DMS79 treated with DMSO at 0.1 percent for 48 hours (cell line): Measurements from ENCODE around the gene PDE2A.

ENCODE experiments used
- DNase-seq: peaks from one replicate; lab custom pipeline; 2025; lab: John Stamatoyannopoulos, UW

The PDE2A gene

DNA sequence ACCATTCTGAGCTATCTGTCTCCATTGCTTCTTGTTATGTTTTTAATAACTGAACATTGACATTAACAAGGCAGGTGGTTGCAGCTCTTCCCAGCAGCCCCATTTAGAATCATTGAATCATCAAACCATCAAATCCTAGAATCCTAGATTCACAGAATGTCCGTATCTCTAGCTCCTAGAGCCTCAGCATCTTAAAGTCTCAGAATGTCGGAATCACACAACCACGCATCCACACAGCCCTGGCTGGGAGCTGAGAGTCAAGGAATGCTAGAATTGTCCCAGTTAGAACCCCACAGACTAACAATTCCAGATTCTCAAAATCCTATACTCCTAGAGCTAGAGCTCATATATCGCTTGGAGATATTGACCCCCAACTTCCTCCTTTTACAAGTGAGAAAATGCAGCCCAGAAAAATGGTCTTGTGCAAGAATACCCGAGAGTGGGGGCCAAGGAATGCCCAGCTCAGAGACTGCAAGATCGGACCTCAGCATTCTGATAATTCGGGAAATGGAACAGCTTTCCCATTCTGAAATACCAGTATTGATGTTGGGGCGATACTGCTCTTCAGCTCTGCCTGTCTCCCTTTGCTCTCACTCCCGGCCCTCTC lies 38.8 kb downstream of the PDE2A start:
- DNase-seq: no peak

DNA sequence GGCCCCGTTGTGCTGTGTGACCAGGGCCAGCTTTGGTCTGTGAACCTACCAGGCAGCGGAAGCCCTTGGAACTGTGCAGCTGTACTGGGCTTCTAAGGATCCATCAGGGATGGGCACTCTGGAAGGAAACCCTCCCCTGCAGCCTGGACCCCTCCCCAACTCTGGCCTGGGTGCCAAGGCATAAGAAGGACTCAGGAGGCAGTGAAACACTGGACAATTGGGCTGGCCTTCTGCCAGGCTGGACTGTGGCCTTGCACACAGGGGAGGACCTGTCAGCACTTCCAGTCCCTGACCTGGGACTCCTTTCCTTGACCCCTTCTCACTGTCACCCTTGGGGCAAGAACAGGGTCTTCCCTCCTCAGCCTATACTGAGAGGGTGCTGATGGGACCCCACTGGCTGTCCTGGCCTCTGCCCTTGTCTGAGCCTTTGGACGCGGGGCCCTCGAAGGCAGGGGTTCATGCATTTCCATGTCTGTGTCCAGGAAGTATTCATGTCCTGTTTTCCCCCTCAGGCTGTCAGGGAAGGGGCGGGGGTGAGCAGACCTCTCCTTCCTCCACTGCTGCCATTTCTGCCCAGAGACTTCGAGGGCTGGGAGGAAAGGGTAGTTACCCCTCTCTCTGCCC lies 39.6 kb downstream of the PDE2A start:
- DNase-seq: no peak

DNA sequence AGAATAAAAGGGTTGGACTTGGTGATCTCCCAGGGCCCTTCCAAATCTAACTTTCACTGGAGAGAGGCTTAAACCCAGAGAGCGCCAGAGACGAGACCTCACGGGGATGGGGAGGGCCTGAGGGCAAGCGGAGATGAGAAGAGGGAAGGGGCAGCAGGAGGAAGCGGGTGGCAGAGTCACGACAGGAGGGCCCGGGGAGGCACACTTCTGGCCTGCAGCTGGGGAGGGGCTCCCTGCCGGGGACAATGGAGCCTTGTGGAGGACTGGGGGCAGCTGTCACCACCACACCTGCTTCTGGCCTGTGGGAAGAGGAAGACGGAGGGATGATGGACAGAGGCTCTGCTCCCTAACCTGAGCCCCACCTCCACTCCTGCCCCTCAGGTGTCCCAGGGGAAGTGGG lies 40.2 kb downstream of the PDE2A start:
- no peak for DNase-seq

DNA sequence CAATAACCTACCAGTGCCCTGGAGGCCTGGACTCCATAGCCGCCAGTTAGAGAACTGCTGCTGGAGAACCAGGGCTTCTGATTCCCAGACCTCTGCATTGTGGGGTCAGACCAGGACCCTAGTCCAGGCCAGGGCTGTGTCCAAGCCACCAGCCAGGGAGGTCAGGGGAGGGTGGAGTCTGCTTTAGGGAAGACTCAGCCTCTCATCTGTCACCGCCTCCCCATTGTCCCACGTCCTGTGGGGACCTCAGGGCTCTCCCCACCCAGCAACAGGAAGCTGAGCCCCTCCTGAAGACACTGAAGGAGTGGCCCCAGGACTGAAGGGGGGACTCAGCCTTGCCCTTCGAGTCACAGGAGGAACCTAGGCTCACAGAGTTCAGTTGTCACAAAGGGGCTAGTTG lies 41.2 kb downstream of the PDE2A start:
- no peak for DNase-seq

DNA sequence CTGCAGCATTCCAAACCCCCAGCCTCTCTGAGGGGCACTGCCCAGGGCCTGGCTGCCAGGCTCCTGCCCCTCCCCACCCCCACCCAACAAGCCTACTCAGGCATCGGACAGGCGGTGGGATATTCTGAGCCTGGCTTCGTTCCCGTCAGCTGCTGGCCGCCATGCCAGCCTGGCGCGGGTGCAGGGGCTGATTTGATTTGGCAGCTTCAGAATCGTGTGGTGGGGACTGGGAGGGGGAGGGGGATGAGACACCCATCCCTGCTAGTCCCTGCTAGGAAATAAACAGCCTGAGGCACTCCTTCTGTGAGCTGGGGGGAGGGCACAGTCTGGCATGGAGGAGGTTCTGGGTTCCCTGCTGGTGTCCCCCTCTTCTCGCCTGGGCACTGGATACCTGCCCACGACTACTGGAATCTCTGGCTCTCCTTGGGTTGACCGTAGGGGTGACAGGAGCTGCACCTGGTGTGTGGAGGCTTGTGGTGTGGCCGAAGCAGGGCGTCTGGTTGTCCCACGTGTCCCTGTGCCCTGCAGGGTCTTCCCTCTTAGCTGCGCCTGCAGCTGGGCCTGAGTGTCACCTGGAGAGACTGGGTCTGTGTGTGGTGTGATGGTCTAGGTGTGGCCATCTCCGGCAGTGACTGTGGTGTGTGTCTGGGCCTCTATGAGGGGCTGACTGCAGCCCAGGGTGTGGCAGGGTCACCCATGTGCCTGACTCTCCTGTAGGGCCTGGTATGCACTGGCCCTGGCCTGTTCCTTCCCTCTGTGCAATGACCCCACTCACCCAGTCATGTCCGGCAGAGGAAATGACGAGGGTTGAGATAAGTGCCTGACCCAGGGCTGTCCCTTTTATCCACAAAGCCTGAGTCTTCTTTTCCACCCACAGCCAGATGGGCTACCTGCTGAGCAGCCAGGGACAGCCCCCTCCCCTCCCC lies 42.2 kb downstream of the PDE2A start:
- DNase-seq: no peak

DNA sequence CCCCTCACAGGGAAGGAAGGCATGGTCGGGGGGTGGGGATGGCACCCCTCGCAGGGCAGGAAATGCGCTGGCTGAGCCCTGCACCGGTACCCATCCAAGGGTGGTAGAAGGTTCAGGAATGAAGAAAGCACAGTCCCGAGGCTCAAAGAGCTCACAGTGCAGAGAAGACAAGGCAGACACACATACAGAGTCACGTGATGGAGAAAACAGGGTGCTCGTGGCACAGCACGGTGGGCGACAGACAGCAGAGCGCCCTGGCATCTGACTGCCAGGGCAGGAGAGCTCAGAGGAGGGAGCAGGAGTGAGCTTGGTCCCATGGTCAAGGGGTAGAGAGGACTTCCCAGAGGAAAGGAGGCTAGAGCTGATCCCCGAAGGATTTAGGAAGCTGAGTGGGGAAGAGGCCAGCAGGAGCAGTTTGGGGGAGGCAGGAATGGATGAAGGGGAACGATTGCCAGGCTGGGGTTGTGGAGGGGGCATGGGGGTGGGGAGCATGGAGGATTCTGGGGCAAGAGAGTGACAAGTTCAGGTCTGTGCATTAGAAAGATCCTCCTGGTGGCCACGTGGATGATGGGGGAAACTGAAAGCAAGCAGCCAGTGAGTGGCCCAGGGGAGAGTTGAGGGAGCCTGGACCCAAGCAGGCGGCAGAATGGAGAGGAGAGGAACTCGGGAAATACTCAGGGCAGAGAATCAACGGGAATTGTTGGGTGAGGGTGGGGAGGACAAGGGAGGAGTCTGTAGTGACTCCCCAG lies 43.9 kb downstream of the PDE2A start:
- DNase-seq: no peak

DNA sequence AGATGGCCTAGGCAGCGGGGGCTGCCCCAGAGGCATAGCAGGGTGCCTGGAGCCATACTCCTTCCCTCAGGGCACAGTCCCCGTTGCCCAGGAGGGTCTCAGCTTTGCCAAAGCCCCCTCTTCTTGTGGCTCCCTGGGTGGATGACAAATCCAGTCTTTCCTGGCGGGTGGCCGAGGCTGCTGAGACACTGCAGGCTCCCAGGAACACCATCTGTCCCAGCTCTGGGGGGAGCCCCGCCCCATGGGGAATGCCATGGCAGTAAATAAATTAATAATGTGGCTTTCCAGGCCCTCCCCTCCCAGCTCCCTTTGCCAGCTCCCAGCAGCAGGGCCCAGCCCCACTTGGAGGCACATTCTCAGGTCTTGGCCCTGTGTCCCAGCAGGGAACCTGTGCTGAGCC lies 45.0 kb downstream of the PDE2A start:
- DNase-seq: no peak

DNA sequence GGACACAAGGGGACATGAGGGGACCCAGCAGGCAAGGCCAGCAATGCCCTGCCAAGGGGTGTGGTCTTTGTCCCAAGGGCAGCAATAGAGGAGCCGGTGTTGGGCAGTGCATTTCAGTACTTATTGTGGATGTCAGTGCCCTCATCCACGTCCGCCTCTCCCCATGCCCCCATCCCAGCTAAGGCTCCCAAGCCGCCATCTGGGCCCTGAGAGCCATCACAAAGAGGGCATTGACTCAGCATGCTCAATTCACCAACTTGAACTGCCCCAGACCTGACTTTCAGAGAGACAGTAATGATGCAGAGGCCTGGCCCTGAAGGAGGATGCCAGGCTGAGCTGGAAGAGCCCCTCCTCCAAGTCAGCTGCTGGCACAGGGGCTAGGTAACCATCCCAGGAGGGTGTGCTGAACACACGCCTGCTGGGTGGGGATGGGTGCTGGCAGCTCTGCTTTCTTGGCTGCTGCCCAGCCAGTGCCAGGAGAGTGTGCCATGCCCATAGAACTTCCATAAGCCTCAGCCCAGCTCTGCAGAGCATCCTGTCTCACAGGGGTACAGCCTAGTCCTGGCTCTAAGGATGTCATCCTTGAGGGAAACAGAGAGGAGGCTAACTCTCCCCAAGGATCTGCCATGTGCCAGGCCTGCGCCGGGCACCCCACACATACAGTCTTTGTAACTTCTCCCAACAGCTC lies 46.5 kb downstream of the PDE2A start:
- no peak for DNase-seq

DNA sequence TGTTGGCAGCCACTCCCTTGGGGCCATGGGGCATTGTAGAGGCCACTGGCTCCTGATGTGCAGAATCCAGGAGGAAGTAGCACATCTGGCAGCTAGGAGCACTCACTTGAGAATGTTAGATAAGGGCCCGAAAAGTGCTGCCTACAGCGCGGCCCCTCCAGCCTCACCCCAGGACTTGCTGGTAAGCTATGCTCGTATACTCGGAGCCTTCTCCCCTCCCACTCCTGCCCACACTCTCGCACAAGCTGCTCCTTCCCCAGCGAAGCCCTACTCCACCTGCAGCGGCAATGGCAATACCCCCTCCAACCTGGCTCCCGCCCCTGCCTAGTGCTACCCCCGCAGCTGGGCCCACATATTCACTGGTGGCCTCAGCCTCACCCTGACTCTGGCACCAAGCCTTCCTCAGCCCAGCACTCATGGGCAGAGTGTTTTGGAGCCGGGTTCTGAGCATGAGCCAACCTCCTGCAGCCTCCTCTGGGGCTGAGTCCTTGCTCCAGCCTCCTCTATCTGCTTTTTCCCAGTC lies 47.7 kb downstream of the PDE2A start:
- DNase-seq: no peak

DNA sequence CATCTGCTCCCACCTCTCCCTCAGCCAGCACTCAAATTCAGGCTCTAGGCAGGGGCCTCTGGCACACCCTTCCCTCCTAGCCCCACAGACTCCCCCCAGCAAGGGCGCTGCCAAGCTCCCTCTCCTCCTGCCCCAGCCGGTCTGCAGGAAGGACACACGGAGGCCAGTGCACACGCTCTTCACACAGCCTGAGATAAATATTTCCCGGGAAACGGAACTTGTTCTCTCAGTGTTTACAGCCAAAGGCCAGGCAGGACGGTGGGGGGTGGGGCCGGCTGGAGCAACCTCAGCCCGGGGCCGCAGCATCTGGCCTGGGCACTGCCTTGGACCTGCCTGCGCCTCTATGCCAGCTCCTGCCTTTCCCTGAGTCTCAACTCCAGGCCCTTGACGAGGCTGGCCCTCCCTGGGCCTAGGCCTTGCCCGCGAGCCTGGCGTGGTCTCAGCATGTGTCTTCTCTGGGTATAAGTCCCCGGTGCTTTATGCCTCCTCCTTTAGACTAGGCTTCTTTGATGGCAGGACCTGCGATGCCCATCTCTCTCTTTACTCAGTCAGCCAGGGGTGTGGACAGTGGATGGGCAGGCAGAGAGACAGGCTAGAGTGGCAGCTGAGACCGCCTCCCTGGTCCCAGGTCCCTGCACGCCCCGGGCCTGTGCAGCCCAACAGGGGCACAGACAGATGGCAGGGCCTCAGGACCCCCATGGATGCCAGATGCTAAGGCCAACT lies 48.4 kb downstream of the PDE2A start:
- DNase-seq: no peak

DNA sequence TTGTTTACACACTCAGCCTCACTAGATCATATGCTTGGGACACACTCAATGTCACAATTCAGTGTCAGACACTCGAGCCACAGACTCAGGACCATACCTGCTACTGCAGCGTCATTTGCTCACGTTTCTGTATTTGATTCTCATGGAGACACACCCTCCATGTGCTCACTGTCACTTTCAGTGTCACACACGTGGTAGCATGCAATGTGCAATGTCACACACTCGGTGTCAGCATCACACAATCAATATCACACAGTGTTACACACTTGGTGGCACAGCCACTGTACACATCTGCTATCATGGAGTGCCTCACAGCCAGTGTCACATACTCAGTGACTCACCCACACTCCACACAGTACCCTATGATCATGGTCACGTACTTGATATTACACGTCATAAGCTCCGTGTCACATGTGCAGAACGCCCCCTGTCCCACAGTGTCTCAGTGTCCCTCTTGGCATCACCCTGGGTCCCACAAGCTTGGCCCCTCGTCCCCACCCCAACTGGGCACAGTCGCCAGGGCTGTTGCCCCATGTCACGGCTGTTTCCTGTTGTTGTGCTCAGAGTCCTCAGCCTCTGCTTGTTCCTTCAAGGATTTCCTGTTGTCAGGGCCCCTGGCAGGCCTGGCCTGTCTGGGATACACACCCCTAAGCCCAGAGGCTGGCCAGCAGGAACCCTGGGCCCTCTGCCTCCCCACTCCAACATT lies 49.6 kb downstream of the PDE2A start:
- no peak for DNase-seq

DNA sequence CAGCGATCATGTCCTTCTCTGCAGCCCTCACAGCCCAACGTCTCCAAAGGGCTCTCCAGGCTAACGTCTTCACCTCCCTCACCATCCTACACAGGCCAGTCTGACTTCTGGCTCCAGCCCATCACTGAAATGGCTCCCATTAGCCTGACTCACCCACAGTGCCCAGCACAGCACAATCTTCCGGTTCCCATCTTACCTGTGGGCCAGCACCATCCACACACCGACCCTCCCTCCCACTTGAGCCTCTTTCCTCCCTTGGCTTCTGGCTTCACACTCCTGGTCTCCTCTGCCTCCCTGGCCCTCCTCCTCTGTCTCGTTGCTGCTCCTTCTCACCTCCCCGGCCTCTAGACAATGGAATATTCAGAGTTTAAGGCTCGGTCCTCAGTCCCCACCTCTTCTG lies 51.2 kb downstream of the PDE2A start:
- DNase-seq: no peak

DNA sequence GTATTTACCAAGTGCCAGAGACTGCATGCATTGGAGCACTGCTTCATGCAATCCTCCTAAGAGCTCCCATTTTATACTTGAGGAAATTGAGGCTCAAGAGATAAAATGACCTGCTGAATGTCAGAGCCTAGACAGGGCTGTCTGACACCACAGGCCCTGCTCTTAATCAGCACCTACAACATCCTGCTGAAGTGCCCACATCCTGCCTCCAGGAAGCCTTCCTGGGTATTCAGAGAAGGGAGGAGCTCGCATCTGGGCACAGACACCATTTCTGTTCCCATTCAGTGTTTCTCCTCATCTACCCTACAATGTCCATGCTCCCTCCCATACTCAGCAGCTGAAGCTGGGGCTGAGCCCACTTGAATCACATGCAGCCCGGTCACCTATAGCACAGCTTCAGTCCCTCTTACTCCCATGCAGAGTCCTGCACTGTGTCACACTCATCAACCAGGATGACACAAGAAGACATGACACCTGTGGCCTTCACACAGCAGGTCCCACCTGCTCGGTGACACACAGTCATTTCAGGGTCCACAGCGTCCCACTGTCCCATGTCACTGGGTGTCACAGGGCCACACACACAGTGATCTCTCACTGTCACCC lies 53.1 kb downstream of the PDE2A start:
- no peak for DNase-seq

DNA sequence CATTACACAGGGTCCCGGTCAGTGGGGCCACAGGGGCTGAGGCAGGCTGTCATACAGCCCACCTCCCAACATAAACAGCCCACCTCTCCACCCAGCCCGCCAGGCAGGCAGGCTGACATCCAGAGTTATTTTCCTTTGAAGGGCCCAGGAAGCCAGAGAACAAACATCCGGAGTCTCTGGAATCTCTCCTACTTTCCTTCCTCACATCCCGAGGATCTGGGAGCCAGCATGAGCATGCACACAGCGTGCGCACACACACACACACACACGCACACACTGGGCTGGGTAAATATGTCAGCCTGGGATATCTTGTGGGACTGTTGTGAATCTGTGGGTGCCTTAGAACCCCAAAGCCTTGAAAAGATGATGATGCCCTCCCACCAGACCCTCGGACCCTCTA lies 55.4 kb downstream of the PDE2A start:
- no peak for DNase-seq

DNA sequence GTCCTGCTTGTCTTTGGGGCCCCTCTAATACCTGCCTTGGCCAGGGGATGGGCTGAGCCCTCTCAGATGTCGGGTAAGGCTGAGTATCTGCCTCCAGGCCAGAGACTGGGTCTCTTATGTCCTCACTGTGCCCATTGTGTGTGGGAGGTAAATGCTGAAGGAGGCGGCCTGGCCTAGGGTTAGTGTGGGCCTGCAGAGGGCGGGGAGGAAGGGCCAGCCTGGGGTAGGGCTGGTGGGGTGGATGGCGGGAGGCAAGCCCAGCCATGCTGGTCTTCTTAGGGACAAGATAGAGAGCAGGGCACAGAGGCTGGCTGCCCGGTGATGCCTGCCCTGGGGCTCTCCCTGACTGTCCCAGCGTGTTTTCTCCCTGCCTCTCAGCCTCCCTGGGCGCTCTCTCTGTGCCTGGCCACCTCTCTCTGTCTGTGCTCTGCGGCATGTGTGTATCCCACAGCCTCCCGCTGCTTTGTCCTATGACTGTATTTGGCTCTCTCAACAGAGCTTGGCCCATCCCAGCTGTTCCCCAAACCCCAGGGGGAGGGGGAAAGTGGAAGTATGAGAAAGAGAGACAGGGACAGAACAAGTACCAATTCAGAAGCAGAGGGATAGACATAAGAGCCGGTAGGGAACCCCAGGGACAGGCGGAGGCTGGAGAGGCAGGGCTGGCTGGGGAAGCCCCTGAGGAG lies 57.0 kb downstream of the PDE2A start:
- no peak for DNase-seq

DNA sequence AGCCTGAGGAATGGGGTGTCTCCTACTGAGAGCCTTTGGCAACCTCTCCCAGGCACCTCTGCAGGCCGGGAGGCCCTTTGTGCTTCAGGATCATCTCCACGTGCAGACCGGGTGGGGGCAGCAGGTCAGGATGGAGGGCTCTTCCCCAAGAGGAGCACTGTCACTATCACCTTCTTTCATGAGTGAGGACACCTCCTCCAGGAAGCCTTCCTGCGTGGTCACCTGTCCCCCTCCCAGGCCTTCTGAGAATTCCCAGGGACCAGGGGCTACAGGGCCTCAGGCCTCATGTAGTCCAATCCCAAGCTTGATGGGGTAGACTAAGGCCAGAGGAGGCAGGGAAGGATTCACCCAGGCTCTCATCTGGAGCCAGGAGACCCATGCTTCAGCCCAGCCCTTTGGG lies 57.6 kb downstream of the PDE2A start:
- no peak for DNase-seq

DNA sequence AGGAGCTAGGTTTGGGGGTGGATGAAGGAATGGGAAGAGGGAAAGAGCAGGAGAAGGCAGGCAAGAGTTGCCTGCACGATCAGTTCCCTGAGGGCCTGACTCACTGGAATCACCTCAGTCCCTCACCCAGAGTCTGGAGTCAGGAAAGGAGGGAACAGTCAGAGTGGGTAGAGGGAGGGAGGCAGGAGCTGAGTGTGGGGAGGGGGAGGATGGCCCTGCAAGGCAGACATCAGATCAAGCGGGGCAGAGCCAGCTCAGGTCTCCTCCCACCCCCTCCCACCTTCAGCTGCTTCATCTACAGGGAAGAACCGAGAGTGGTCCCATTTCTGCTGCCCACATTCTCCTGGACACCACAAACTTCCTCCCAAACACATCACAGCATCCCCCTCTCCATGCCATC lies 58.9 kb downstream of the PDE2A start:
- no peak for DNase-seq

DNA sequence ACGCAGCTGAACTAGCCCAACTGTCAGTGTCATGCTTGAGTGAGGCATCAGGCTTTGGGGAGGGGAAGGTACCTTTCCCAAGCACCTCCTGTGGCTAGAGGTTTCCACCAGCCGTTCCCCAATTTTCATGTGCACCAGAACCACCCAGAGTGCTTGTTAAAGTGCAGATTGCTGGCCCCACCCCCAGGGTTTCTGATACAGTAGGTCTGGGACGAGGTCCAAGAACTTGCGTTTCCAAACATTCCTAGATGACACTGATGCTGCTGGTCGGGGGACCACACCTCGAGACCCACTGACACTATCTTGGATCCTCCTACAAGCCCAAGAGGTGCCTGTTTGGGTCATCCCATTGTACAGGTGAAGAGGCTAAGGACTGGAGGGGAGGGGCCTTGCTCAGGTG lies 59.8 kb downstream of the PDE2A start:
- DNase-seq: no peak

DNA sequence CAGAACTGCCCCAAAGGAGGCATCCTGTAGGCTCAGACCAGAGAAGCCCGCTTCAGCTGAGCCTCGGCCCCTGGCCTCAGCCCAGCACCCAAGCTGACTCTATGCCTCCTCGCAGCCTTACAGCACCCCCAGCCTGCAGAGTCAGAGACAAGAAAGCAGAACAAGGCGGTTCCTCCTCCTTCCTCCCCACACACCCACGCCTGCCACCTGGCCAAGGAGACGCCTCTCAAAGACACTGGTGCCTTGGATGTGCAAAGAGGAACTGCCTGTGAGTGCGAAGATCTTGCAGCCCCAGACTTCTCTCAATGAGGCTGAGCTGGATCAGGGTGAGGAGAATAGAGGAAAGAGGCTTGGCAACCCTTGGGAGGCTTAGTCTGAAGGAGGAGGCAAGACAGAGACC lies 60.2 kb downstream of the PDE2A start:
- DNase-seq: no peak
